Measurements from ENCODE around the gene ZIC4.

Gene ZIC4

GRCh38 chr3:147406028-147406931, at the start of gene ZIC4:
Gene ZIC4, minus strand, starts transcription at chr3:147406543. Its CDS starts 3,746 bp downstream, at chr3:147402797.
- DNase-seq = no peak

DNA sequence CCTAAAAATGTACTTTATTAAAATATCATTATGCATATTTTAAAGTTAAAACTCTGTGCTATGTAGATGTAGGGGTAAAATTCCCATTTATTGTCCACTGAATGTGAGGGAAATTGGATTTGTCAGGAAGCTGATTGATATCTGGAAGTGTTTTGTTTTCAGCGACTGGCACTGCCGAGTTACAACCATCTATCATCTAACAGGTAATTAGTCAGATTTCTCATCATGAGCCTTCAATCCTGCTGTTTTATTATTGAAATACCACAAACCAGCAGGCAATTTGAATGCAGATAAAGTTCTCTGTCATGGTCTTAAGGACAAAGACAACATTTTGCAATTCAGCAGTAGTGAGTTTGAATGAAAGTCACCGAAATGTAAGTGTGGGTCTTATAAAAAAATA, 43.3 kb upstream of the ZIC4 start:
- no peak for DNase-seq

GRCh38 chr3:147447224-147447623, 40.9 kb upstream of the ZIC4 start:
- DNase-seq = no peak

- DNase-seq = no peak
Observed at GRCh38 chr3:147431751-147432150, 25.4 kb upstream of the ZIC4 start.

DNA sequence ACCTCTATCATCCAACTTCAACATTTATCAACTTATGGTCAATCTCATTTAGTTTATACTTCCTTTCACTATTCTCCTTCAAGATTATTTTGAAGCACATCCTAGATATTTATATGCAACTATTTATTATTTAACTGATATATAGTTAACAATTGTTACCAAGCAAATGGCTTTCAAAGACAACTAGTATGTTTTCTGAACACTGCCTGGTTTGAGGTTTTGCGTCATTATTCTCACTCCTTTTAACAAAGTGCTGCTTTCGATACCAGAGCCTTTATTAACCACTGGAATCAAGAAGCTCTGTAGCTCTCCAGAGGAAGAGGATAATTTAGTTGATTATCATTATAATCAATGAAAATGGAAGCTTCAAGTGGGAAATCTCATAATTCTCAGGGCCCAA, 22.4 kb upstream of the ZIC4 start:
- no peak for DNase-seq

DNA sequence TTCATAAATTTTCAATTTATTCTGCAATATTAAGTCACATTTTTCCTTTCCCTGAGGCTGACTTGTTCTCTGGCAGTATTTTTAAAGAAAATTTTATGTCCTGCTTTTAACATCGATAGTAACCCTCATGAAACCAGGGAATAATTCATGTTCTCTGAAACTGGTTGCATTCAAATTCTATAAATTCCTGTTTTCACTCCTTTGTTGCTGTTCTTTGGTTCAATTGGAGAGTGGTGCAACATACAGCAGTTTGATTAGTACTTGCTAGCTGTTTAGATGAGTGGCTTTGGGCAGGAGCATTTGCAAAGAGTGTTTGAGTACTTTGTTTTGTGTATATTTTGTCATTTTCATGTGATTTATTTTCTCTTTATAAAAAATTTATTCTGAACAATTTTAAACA, 22.0 kb upstream of the ZIC4 start:
- DNase-seq = no peak

DNA sequence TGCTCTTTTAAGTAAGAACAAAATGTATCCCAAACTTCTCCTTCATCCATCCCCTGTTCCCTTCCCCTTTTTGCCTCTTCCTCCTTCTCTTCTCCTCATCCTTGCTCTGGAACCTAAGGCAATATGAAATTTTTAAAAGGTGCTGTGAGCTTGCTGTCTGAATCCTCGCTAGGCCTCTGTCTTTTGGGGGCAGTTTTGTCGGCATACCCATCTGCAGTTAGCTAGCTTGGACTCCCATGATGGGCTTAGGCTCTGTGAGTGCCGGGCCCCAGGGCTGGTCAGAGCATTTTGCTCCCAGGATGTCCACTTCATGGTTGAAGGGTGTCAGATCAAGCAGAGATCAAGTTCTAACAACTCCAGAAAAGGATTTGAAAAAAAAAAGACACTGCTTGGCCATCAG, 21.4 kb upstream of the ZIC4 start:
- DNase-seq = no peak

- DNase-seq = no peak
Observed at GRCh38 chr3:147426931-147427330, 20.6 kb upstream of the ZIC4 start.

DNA sequence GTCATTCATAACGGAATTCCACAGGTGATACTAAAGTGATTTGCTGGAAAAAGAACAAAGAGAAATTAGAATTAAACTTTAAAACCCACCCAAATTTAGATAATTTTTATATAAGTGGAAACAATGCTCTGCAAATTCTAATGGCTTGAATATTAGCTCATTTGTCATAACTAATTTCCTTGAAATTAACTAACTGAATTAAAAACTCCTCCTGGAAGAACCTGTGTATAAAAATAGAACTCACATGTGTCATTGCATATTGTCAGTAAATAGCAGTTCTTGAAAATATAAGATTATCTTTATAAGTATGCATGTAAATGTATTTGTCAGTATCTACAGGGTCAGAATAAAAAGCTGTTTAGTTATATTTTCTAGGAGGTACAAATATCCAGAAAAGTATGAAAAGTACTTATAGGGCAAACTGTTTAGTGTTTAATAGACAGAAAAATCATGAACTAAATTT, 19.1 kb upstream of the ZIC4 start:
- no peak for DNase-seq

GRCh38 chr3:147424581-147425387, 18.4 kb upstream of the ZIC4 start:
- no peak for DNase-seq

DNA sequence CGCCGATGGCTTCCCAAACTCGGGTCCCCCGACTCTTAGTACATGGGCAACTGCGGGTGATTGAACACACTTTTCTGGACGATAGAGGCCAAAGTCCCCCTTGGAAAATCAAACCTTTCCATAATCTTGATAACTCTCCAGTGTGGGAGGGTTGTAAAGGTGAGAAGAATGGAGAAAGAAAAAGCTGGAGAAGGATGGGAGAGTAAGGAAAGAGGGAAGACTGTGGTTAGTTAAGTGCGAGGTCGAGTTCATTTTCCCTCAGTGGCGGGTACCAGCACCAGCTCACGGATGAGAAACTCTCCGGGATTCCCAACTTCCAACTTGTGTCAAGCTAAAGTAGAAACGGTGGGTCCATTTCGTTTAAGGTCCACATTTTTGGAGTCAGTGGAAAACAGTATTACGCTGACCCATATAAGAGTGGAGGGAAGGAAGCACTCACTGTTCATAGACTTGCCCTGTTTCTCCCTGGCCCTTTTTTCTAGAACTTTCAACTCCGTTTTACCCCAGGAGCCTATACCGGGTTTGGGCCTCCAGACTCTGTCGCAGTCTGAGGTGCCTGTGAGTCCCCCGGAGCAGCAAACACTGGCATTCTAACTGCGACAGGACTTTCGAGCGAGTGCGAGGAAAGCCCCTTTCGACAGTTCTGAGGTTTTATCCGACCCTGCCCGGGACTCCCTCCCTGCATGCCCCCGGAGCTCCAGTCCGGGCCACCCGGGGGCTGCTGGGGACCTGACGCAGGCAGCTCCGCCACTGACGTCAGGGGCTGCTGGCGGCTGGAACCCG, 17.6 kb upstream of the ZIC4 start:
- no peak for DNase-seq

- no peak for DNase-seq
Observed at GRCh38 chr3:147423537-147423797, 17.1 kb upstream of the ZIC4 start.

DNA sequence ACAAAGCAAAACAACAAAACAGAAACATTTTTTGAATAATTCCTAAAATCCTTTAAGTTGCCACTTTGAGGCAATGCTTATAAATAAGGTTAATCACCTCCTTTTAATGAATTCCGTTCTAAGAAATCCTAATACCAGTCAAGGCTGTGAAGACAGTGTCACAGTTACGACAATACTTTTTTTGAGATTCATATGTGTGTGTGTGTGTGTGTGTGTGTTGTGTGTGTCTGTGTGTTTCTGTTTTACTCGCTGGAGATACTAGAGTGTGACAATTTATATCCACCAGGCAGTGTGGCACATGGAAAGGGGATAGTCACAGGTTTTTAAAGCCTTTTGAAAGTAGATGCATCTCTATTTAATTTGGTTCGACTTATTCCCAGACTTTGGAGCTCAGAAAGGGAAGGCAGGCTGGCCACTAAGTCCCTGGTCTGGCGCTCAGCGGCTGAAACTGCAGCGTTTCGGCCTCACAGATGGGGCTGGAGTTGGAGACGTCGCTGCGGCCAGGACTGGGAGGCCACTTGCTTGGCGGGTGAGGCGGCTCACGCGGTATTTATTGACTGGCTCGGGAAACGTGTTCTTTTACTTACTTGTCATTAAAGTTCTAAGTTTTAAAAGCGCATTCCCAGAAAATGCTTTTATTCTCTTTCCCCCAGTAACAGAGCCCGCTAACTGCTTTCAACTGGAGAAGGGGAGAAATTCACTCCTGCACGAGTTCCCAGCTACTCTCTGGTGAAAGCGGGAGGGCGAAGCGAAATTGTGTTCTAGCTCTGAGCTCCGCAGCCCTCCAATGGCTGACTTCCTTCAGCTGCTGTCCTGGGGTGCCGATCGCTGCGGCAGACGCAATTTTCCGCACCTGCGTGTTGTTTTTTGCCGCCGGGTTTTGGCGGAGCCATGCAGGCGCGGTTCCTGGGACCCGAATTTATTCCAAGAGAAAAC, 16.5 kb upstream of the ZIC4 start:
- peak in 2 of 51 donors; percentile 28 to 29 for DNase-seq

DNA sequence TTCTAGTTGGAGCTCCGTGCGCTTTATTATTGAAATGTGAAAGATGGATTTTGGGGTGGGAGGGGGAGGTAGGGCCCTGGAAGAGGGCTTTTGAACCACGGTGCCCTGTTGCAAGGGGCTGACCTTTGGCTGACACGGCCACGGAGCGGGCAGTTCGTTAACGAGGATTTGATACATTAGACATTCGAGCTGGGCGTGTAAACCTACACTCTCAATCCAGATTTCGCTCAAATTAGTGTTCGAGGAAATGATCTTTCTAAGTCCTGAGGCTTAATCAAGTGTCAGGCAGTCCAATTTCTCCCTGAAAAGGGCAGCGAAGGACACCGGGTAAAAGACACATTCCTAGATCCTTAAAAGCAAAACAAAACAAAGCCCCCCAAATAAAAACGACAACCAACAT, 15.9 kb upstream of the ZIC4 start:
- no peak for DNase-seq

- DNase-seq = peak in 1 of 51 donors; percentile 30
Observed at GRCh38 chr3:147421184-147421912, 15.0 kb upstream of the ZIC4 start.

DNA sequence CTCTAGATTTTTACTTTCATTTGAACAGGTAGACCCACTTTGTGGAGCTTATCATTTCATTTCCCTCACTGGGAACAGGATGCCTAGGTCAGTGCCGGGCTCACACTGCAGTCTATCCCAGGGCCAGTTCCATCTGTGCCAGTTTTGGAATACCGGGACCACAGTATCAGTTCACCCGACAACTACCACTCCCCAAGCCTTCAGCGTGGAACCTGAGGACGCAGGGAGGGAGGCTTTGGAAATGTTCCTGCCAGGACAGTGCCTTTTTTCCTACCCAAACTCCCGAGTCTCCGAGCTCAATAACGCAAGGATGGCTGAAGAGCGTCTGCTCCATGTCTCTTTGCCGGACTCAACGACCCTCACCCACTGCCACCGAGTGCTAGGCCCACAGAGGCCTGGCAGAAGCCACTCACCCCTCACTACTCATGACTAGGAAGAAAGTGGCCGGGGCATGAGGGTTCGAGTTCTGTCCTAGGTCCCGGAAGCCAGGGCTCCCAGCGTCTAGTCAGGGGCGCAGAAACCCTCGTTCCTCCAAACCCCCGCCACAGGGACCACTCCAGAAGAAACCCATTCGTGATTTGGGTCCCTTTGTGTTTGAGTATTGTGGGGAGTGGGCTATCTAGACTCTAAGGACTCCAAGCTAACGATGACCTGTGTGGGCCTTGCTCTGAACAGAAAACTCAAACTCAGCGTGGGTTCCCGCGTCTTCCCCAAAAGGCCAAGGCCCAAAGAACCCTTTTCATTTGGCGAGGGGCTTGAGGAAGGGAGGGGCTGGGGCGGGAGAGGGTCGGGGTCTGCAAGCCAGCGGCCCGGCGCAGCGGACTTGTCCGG, 14.2 kb upstream of the ZIC4 start:
- DNase-seq = no peak

DNA sequence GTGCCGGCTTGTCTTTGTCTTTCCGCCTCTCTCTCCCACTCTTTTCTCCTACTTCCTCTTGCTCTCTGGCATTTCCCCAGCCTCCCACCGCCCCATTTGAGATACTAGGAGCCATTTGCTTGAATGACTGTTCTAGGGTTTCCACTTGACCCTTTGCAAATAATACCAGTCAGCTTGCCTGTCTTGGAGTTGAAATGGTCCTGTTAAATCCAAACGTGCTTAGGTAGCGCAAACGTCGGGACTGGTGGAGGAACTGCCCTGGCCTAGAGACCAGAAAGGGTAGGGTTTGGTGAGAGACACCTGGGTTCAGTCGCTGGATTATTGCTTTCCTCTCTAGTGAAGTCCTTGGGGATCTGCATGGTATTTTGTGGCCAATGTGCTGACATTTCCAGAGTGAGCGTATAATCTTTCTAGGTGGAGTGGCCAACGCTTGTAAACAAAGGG, 13.5 kb upstream of the ZIC4 start:
- DNase-seq = no peak

DNA sequence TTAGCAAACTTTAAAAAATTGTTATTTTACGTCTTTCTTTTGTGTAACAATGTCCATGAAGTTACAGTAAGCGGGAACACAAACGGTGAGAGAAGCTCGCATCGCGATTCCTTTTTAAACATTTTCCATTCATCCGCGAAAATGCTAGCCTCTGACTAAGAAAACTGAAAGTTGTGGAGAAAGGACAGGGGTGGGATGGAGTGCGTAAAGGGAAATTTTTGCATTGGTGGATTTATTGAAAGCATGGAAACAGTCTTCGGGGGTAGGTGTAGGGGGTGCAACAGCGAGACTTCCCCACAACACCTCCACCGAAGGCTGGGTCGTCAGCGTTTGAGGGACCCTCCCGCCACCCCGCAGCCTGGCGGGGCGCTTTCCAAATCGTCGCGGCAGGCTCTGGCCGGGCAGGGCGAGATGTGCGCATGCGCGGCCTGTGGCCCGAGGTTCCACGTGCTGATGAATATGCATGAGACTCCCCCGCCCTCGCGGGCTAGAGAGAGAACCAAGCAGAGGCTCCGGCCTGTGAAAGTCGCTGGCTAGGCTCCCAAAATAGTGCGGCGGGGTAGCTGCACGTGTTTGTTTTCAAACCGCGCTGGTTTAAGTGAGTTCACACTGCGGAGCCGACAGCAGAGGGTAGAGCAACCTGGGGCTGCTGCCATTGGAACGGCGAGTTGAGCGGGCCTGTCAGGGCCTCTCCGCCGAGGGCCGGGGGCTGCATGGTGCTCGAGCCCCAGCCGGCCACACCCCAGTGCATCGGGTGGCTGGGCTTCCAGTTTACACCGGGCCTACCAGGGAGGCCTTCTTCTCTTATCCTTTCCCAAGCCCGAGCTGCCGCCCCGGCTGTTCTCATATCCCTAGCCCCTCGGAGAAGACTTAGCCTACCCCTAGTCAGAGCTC, 12.7 kb upstream of the ZIC4 start:
- peak in 49 of 51 donors; percentile 27 to 95 (median 83) for DNase-seq
